T47D (cell line): Measurements from ENCODE around the gene FADS3.

Source experiments
- DNase-seq, 2 experiments: peaks; one replicate each; pipeline versions ENCODE4 v3.0.0 to v3.0.0-alpha.2; 2011 to 2012; ENCODE audit warnings: low read depth in 1 of 2, low spot score in 1 of 2
- JUND ChIP-seq: IDR thresholded peaks from 2 replicates; pipeline ENCODE4 v1.6.1; 2012; ENCODE audit warnings: low read depth
- in situ Hi-C: cut with HindIII; loops from 2 replicates; pipeline ENCODE4 v1.10.0; 2016; ENCODE audit warnings: low sequenced_read_pairs, low pct_unique_long_range_greater_than_20kb

Gene FADS3

DNA sequence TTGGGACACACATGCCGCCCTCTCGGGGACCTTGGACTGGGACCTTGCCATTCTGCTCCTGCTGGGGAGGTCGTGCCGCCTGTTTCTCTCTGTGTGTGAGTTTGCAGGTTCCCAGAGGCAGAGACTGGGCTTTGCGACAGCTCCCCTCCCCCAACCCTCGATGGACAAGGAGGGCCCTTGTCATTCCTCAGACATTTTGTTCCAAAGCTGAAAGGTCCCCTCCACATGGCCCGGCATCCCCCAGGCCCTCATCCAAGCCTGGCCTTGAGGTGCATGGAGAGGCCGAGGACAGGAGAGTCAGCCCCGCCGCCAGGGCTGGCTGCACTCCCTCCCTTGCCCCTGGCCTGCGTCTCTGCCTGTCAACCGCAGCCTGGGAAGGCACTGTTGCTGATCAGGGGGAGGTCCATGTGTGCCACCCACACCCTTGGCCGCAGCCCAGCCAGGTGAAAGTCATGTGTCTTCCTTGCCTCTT, 37.6 kb downstream of the FADS3 start:
- in situ Hi-C loops: no loop called here
- no peak for TF ChIP-seq JUND

DNA sequence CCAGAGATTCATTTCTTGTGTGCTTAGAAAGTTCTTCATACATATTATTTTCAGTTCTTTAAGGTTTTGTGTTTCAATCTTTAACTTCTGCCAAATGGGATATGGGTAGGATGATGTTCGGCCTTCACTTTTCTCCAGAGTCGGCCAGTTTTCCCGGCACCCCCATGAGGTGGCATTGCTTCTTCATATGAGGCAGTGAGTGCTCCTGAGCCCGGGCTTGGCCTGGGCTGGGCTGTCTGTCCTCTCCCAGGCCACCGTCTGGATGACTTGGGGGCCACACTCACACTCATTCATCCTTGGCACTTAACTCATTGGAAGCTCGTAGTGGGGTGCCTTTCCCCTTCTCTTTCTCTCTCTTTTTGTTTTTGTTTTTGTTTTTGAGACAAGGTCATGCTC, 39.4 kb downstream of the FADS3 start:
- no peak for TF ChIP-seq JUND
- in situ Hi-C loops: no loop called here
- DNase-seq: no peak

More for the DNA sequence above, 37.6 kb downstream of the FADS3 start:
- no peak for DNase-seq

DNA sequence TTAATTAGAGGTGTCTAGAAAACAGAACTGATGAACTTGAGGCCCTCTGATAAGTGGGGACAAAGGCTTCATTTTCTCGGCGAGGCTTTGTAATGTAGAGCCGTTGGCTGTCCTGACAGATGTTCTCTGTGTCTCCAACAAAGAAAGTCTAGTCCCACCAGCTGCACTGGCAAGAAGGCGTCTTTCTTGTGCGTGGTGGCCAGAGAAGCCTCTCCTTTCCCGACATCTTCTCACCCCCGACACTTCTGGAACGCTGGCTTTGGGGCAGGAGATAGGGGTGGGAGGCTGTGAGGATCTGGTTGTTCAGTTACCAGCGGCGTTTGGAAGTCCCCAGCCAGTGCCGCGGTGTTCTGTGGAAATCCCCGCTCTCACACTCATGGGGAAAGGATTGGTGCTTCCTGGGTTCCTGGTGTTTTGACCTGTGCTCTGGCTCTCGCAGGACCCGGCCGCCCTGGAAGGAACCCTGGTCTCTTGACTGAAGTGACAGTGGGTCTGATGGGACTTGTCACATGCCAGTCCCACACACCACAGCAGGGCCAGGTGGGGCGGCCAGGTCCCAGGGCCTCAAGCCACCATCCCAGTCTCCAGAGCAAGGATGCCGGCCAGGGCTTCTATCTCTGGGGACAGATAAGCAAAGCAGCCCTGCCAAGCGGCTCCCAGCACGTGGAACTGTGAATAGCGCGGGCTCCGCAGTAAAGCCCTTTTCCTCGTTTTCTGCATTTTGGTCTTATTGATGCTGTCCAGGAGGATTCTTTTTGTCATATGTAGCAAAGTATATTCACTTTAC, 40.0 kb downstream of the FADS3 start:
- no peak for TF ChIP-seq JUND
- no peak for DNase-seq
- in situ Hi-C loops: no loop called here

DNA sequence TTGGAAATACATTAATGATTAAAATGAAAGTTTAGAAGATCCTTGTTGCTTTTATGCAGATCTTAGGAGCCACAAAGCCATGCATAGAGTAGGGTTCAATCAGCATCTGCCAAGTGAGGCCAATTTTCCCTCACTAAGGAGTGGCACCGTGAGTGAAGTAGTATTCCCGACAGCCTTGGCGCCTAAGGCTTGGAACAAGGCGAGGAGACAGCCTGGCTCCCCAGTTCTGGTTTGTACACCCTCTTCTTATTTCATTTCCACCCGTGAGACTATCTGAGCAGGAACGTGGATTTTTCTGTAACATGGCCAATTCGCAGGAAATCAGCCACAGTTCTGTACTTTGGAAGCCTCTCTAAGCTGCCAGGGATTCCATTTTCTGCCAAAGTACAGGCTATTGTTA, 40.7 kb downstream of the FADS3 start:
- no peak for DNase-seq
- in situ Hi-C loops: no loop called here
- TF ChIP-seq JUND: no peak

DNA sequence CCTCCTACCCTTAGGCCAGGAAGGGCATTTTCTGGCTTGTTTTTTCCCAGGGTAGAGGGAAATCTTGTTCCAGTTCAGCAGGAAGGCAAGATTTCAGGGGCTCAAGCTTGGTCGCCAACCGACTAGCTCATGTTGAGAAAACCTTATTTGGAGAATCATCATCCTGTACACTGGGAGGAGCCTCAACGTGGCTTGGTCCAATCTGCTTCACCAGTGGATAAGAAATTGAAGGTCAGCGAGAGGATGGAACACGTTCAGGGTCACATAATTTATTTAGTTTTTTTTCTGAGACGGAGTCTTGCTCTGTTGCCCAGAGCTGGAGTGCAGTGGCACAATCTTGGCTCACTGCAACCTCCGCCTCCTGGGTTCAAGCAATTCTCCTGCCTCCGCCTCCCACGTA, 42.7 kb downstream of the FADS3 start:
- no peak for TF ChIP-seq JUND
- in situ Hi-C loops: no loop called here
- DNase-seq: no peak

DNA sequence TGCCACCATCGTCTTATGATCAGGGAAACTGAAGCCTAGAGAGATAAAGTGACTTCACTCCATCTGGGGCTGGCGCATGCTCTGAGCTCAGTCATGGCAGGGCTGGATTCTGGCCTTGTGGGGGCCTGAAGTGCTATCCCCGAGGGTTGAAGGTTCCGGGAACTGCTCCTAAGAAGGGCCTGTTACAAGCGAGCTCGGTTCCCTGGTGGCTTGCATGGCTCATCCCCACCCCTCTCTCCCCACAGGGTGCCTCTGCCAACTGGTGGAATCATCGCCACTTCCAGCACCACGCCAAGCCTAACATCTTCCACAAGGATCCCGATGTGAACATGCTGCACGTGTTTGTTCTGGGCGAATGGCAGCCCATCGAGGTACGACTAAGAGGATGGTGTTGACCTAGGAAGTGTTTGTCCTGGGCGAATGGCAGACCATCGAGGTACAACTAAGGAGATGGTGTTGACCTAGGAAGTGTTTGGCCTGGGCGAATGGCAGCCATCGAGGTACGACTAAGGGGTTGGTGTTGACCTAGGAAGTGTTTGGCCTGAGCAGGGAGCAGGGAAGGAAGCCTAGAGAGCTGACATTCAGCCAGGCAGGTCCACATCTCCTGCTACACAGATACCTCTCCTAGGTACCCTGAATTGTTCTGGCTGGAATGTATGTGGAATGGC, 43.3 kb downstream of the FADS3 start:
- in situ Hi-C loops: no loop called here
- no peak for DNase-seq
- TF ChIP-seq JUND: no peak

DNA sequence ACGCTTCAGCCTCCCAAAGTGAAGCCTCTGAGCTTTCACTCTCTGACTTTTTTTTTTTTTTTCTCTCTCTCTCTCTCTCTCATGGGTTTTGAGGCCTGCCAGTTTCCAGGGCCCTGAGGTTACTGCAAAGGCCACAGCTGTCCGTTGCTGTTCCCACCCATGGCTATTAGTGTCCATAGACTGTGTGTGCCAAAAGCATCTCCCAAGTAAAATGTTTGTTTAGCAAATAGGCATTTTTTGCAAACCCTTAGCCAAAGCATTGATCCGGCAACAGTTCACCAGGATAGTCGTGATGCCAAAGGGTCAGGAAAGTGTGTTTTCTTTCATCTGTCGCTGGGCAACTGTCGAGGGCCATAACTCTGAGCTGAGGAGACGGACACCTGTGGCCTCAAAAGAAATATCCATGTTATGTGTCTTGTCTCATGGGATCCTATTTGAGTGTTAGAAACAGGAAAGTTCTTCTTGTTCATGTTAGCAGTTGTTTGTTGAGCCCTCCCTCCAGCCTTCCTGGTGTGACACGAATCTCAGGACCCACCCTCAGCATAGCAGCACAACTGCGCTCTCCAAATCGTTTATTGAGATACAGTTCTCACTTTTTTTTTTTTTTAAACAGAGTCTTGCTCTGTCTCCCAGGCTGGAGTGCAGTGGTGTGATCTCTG, 44.9 kb downstream of the FADS3 start:
- TF ChIP-seq JUND: no peak
- in situ Hi-C loops: no loop called here
- no peak for DNase-seq

DNA sequence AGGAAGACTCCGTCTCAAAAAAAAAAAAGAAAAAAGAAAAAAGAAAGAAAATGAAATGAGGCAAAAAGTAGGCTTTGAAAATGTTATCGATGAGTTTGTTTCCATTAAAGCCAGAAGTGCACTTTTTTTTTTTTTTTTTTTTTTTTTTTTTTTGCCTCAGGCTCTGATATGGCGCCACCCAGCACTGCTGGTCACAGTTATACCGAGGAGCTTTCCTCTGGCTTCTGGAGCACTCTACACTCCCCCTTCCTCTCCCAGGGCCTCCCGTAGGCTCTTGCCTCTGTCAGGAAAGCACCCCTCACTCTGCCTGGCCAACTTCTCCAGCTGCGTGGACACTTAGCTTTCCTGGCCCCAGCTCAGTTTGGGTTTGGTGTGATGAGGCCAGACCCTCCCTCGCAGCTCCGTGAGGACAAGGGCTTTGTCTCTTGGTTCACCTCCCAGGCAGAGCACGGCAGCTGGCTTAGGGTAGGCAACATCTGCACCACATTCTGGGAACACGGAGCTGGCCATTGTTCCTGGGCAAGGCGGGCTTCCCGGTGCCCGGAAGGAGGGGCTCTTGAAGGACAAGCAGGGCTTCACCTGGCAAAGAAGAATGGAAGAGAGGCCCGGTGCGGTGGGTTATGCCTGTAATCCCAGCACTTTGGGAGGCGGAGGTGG, 46.3 kb downstream of the FADS3 start:
- in situ Hi-C loops: no loop called here
- DNase-seq: no peak
- no peak for TF ChIP-seq JUND

DNA sequence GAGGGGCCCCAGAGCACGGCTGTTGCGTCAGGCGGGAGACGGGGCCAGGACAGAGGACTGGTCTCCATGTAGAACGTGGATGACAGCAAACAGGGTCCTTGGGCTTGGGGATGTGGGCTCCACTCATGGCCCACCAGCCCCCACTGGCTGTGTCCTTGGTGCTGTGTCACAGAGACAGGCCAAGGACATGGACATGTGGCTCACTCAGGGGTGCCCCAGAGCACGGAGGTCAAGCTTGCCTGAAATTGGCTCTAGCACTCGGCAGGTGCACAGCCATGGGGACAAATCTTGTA, 48.9 kb downstream of the FADS3 start:
- no peak for DNase-seq
- in situ Hi-C loops: no loop called here
- no peak for TF ChIP-seq JUND

DNA sequence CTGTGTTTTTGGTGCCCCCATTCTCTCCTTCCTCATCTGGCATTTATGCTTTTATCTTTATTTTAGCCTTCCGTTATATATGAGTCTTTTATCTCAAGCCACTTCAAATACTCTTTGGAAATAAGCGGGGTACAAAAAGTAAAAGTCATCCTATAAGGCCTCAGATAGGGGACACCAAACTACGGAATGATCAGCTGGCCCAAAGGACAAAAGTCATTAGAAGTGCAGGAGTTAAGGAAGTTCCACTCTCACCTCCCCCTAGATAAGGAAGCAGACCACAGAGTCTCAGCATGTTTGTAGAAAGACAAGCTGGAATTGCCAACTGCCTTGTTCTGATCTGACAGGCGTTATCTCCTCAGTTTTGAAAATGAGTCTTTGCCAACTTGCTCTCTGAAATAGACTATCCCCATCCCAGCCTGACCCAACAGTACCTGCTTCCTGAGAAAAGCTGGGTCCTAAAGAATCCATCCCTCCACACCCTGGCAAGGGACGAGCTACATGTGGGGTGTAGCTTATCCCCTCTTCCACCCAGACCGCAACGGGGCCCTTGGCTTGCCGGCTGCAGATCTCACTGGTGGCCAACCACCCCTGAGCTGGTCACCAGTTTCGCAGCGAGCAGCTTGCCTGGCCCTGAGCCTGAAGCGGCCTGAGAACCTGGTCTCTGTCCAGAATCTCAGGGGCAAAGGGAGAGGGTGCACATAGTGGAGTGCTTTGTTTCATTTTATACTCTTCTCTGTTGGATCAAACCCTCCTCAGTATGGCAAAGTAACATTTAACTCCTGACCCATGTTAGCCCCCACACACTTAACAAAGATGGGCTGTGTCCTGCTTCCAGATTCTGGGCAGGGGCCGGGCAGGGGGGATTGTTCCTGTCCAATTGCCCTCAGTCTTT, 49.5 kb downstream of the FADS3 start:
- TF ChIP-seq JUND: no peak
- DNase-seq: no peak
- in situ Hi-C loops: no loop called here

DNA sequence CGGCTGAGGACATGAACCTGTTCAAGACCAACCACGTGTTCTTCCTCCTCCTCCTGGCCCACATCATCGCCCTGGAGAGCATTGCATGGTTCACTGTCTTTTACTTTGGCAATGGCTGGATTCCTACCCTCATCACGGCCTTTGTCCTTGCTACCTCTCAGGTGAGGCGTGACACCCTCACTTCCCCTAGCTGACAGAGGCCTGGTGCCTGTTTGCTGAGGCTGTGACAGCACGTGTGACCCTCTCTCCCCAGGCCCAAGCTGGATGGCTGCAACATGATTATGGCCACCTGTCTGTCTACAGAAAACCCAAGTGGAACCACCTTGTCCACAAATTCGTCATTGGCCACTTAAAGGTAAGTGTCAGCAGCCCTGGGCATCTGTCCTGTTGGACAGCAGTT, 51.0 kb downstream of the FADS3 start:
- DNase-seq: no peak
- in situ Hi-C loops: no loop called here
- TF ChIP-seq JUND: no peak

DNA sequence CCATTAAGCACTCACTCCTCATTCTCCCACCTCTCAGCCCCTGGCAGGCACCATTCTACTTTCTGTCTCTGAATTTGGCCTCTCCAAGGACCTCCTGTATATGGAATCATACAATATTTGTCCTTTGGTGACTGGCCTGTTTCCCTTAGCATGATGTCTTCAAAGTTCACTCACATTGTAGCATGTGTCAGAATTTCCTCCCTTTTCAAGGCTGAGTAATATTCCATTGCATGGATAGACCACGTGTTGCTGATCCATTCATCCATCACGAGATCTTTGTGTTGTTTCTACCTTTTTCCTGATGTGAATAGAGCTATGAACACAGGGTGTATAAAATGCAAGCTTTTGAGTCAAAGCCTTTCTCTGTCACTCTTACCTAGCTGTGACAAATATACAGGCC, 51.6 kb downstream of the FADS3 start:
- in situ Hi-C loops: no loop called here

More for the DNA sequence above, 51.6 kb downstream of the FADS3 start:
- DNase-seq: no peak
- no peak for TF ChIP-seq JUND
